Ascending aorta (tissue), 2 donors: ENCODE measurements around the gene CASP9. TPM values are rescaled to one million over a fixed set of nuclear protein-coding genes. Genes with fewer than 3 reads are reported as not detected.
A peak's percentile ranks its signal among the peaks of the same experiment; 100 is the strongest.

Source experiments
- DNase-seq, 2 donors: peaks; one replicate each; pipeline ENCODE4 v3.0.0-alpha.2; 2019; ENCODE audit warnings: low spot score in 2 of 2
- H3K27ac ChIP-seq, 2 donors: fragments of 200-600 bp; sonication (generic); one replicate each; pipeline ENCODE4 v1.5.1; 2016 to 2017; ENCODE audit warnings: mild to moderate bottlenecking in 1 of 2
- H3K27me3 ChIP-seq: fragments of 200-600 bp; sonication (generic); one replicate; pipeline ENCODE4 v1.5.1; 2017
- H3K36me3 ChIP-seq, 2 donors: fragments of 200-600 bp; sonication (generic); one replicate each; pipeline ENCODE4 v1.5.1; 2016
- H3K4me1 ChIP-seq, 2 donors: fragments of 200-600 bp; sonication (generic); one replicate each; pipeline ENCODE4 v1.5.1; 2016 to 2017; ENCODE audit warnings: mild to moderate bottlenecking in 1 of 2
- H3K4me3 ChIP-seq, 2 donors: fragments of 200-600 bp; sonication (generic); one replicate each; pipeline ENCODE4 v1.5.1; 2016 to 2017; ENCODE audit warnings: mild to moderate bottlenecking in 1 of 2
- H3K9me3 ChIP-seq, 2 donors: fragments of 200-600 bp; sonication (generic); one replicate each; pipeline ENCODE4 v1.5.1; 2016
- intact Hi-C: fragments of 100-400 bp; cut with DNase I; formaldehyde crosslinking; loops from one replicate; pipeline ENCODE4 v1.15.1; 2023
- total RNA-seq: library from RNA; depleted of rRNA; stranded (reverse); fragments of >200 nt; gene quantifications from one replicate; pipeline ENCODE4 v1.1.0, GENCODE V29; 2016
- TF ChIP-seq, protein P1 (sequence below), 3 experiments: fragments of 200-600 bp in 2 of 3; fragments of 450-650 bp in 1 of 3; sonication (generic) in 2 of 3; IDR thresholded peaks; one replicate each; pipeline ENCODE4 v1.5.1; 2016 to 2019; ENCODE audit warnings: antibody characterized with exemption in 3 of 3, mild to moderate bottlenecking in 1 of 3, moderate library complexity in 1 of 3

The CASP9 gene
- total RNA-seq, result 15.5 TPM

DNA sequence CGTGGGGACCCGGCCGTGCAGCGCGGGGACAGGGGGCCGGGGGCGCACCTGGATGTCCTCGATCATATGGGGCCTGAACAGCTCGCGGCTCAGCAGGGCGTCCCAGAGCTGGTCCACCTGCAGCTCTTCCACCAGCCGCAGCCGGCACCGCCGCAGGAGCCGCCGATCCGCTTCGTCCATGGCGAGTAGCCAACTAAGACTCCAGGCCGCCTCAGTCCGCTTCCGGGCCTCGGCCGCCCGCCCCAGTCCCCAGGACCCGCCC lies at the start of gene CASP9:
TSS of gene CASP9 (minus strand) at position 195 of the 262 bp plus-strand sequence. CDS start at position 180, 15 bp downstream.
- DNase-seq, result no peak
- H3K9me3 ChIP-seq, result no peaks in the 10 kb centered on the region
- peak within 1 kb of the TSS; percentile 72 to 82 for H3K4me3 ChIP-seq
- H3K27me3 ChIP-seq, result no peaks in the 10 kb centered on the region
- intact Hi-C loops, result loop anchor here (2.0 to 5.0 kb wide), 2 partner anchors 79 to 182 kb away; no protein-coding TSS in a partner anchor
- H3K27ac ChIP-seq, result peak within 1 kb of the TSS; percentile 93 to 94
- H3K4me1 ChIP-seq, result peaks cover 7 to 25% of the 10 kb centered on the region in 2 donors
- no peaks in the 10 kb centered on the region for H3K36me3 ChIP-seq
- TF ChIP-seq, protein P1, sequence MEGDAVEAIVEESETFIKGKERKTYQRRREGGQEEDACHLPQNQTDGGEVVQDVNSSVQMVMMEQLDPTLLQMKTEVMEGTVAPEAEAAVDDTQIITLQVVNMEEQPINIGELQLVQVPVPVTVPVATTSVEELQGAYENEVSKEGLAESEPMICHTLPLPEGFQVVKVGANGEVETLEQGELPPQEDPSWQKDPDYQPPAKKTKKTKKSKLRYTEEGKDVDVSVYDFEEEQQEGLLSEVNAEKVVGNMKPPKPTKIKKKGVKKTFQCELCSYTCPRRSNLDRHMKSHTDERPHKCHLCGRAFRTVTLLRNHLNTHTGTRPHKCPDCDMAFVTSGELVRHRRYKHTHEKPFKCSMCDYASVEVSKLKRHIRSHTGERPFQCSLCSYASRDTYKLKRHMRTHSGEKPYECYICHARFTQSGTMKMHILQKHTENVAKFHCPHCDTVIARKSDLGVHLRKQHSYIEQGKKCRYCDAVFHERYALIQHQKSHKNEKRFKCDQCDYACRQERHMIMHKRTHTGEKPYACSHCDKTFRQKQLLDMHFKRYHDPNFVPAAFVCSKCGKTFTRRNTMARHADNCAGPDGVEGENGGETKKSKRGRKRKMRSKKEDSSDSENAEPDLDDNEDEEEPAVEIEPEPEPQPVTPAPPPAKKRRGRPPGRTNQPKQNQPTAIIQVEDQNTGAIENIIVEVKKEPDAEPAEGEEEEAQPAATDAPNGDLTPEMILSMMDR (IDR thresholded peaks at IDR 0.05), result no peak

DNA sequence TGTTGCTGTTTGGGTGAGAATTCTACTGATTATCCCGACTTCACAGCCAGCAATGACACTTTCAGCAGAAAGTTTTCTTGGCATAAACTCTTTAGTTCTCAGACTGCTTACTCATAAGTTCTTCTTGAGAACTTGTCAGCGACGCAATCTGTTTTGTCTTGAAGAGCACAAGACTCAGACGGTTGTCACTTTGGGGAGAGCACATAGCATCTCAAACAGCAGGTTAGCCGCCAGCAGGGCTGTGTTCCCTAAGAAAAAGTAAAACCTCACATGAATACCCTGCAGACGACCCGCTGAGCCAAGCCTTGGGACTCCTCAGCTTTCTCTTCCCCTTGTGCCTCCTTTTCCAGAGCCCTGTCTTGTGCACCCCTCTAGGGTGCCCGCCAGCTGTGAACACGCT lies 49.5 kb upstream of the CASP9 start:
- H3K27me3 ChIP-seq, result no peaks in the 10 kb centered on the region
- peak overlapping the region in 1 of 2 donors; percentile 27 for H3K27ac ChIP-seq
- H3K36me3 ChIP-seq, result peaks cover 8 to 10% of the 10 kb centered on the region in 2 donors
- H3K9me3 ChIP-seq, result no peaks in the 10 kb centered on the region
- intact Hi-C loops, result no loop called here
- TF ChIP-seq, protein P1 (IDR thresholded peaks at IDR 0.05), result no peak
- H3K4me3 ChIP-seq, result no peak overlapping the region
- peaks cover 0 to 3% of the 10 kb centered on the region in 2 donors for H3K4me1 ChIP-seq
- no peak for DNase-seq

DNA sequence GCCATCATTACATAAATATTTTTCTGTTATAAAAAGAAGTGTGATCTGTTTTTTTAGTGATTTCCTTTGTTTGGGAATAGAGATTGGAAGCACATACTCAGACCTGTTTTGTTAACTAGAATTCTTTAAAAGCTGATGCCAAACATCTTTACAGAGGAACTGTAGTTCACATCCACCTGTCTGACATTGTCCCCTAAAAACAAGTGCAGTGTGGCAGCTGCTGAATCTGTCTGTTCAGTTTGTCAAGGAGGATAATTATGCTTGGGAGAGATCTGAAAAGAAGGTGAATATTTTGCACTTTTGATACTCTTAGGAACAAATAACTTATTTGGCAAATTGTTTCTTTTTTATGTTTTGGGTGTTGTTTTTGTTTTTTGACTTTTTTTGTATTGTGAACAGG lies 47.3 kb upstream of the CASP9 start:
- intact Hi-C loops, result no loop called here
- TF ChIP-seq, protein P1 (IDR thresholded peaks at IDR 0.05), result no peak
- H3K9me3 ChIP-seq, result no peaks in the 10 kb centered on the region
- no peaks in the 10 kb centered on the region for H3K27me3 ChIP-seq
- no peak overlapping the region for H3K4me3 ChIP-seq
- peaks cover 30 to 32% of the 10 kb centered on the region in 2 donors for H3K36me3 ChIP-seq
- peaks cover 0 to 3% of the 10 kb centered on the region in 2 donors for H3K4me1 ChIP-seq
- H3K27ac ChIP-seq, result no peak overlapping the region
- no peak for DNase-seq

DNA sequence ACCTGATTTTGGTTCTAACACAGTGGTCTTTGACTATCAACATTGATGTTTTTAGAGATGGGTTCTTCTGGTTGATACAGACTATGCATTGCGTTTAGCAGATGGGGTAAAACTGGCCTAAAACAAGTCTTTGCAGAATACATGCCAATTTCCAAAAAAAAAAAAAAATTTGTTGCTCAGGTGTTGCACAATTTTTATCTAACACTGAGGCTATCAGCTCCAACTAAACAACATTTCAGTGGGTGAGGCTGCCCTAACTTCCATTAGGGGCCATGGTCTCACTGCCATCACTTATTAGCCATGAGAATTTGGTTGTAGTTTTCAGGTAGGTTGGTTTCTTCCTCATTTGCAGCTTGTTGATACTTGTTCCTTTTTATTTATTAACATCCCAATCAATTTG lies 46.8 kb upstream of the CASP9 start:
- peaks cover 34 to 36% of the 10 kb centered on the region in 2 donors for H3K36me3 ChIP-seq
- H3K4me3 ChIP-seq, result no peak overlapping the region
- no peak overlapping the region for H3K27ac ChIP-seq
- intact Hi-C loops, result no loop called here
- TF ChIP-seq, protein P1 (IDR thresholded peaks at IDR 0.05), result no peak
- no peak for DNase-seq
- H3K4me1 ChIP-seq, result peaks cover 0 to 3% of the 10 kb centered on the region in 2 donors
- no peaks in the 10 kb centered on the region for H3K9me3 ChIP-seq
- H3K27me3 ChIP-seq, result no peaks in the 10 kb centered on the region

DNA sequence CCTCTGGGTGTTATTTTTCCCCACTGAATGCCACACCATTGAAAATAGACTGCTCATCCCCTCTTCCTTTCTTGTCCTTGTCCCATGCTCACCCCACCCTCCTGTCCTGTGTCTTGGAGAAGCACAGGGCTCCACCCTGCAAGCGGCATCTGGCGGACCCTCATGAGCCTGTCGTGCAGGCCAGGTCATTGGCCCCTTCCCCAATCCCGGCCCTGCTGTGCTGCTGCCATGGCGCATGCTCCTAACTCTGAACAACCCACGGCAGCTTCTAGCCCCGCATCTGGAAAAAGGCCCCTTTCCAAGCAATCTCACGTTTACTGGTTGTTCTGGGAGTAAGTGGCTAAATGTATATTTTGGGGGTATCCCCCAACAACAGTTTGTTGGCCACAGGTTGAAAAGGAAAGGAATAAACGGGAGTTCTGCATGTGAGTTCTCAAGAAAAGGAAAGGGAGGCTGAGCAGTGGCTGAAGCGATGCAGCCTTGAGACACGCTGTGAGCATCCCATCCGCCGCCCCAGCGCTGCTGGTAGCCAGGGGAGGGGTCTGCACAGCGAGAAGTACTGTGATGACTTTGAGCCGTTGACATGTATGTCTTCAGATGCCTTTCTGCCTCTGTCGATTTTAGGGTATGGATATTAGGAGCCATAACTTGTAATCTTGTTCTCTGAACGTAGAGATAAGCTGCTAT lies 44.5 kb upstream of the CASP9 start:
- intact Hi-C loops, result no loop called here
- peaks cover 0 to 1% of the 10 kb centered on the region in 2 donors for H3K4me1 ChIP-seq
- H3K9me3 ChIP-seq, result no peaks in the 10 kb centered on the region
- H3K27ac ChIP-seq, result no peak overlapping the region
- DNase-seq, result no peak
- no peaks in the 10 kb centered on the region for H3K27me3 ChIP-seq
- H3K36me3 ChIP-seq, result peaks cover 50 to 59% of the 10 kb centered on the region in 2 donors
- no peak overlapping the region for H3K4me3 ChIP-seq
- TF ChIP-seq, protein P1 (IDR thresholded peaks at IDR 0.05), result no peak
